Activated CD4-positive, alpha-beta T cell treated with anti-CD3 and anti-CD28 coated beads for 48 hours (primary cell): Measurements from ENCODE around the gene CFAP97D1.
"Not testable (repeated sequence)": the region's sequence is repeated elsewhere in the genome, so short reads cannot be mapped to it uniquely, and the experiment has no call there.

Source experiments
- DNase-seq: peaks from one replicate; pipeline ENCODE4 v3.0.0-alpha.2; 2020

The CFAP97D1 gene

DNA sequence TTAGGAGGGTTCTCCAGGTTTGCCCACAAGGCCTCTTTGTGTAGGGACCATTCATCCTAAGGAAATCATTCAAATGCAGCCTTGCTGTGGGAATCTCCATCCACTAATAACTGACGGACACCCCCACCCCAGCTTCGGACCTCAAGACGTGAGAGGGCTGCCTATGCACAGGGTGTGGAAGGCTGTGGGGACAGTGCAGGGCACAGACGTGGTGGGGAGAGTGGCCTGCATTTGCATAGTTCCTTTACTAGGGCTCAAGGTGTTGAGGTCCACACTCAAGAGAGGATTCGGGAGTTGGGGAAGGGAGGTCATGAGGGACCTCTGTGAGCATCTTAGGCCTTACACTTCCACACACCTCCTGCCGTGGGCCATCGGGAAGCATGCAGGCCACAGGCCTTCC, 11.3 kb upstream of the CFAP97D1 start:
- no peak for DNase-seq

DNA sequence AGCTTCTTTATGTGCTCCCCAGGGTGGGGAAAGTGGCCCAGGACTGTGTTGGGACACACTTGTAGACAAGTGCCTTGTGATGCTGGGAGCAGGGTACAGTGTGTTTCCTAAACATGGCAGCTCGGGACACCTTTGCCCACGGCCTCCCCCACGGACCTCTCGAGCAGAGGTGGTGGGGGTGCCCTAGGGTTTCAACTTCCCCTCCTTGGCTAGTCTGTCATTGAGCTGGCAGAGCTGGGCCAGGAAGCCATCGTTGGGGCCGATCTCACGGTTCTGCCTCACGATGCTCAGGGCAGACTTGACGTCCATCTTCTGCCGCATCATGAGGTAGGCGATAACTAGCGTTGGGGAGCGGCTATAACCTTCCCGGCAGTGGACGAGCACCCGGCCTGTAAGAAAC, 10.8 kb upstream of the CFAP97D1 start:
- DNase-seq = no peak

DNA sequence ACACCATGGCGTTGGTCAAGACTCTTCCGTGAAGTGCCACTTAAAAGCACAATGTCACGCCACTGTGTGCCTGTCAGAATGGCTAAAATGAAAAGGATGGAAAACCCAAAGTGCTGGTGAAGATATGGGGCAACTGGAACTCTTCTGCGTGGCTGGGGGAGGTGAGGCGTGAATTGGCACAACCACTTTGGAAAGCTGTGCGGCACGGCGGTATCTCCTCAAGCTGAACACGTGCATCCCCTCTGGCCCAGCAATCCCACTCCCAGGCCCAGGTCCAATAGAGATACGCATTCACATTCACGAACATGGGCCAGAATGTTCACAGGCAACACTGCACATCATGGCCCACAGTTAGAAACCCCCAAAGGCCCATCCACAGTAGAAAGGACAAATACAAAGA, 10.4 kb upstream of the CFAP97D1 start:
- no peak for DNase-seq

DNA sequence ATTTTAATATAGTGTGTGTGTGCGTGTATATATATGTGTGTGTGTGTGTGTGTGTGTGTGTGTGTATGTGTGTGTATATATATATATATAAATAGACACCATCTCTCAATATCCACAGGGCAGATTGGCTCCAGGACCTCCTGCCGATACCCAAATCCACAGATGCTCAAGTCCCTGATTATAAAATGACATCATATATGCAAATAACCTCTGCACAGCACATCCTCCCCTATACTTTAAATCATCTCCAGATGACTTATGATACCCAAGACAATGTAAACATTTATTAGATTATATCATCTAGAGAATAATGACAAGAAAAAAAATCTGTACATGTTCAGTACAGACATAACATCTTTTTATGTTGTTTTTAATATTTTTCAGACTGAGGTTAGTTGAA, 9.3 kb upstream of the CFAP97D1 start:
- DNase-seq = no peak

DNA sequence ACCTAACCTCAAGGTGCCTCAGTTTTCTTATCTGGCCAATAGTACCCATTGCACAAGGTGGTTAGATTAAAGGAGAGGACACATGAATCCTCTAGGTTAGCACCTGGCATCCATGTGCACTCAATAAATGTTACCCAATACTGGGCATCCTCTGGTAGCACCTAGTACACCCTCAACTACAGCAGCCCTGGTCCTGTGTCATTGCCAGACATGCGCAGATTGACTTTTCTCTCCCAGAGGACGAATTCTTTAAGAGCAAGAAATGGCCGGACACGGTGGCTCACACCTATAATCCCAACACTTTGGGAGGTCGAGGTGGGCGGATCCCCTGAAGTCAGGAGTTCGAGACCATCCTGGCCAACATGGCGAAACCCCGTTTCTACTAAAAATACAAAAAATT, 8.8 kb upstream of the CFAP97D1 start:
- no peak for DNase-seq

DNA sequence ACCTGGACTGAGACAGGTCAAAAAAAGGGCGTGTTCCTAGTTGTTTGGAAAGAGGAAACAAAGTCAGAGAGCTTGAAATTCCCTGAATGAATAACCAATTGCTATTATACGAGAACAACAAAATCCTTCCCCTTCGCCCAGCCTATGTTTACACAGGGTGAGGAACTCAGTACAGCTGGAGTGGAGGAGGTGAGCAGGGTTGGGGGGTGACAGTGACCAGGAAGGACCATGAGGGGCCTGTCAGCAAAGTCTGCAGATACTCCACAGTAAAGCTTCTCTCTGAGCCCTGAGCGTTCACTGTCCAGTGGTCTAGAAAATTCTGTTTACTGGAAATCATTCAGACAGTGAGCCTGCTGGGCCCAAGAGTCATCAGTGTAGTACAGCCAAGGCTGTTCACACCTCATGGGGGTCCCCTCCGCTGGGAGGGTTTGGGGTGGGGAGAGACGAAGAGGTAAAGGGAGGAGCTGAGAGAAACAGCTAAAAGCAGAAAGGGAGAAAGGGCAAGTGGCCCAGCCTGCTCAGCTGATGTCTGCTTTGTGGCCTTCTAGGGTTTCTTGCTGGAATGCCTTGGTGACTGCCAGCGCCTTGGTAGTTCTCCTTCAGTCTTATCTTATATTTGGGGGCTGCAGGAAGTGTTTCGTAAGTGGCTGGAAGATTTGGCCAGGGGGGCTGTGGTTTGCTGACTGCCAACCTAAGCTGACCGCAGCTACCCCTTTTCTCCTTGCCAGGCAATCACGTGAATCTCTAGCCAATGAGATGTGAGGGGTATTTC, 7.2 kb upstream of the CFAP97D1 start:
- no peak for DNase-seq

DNA sequence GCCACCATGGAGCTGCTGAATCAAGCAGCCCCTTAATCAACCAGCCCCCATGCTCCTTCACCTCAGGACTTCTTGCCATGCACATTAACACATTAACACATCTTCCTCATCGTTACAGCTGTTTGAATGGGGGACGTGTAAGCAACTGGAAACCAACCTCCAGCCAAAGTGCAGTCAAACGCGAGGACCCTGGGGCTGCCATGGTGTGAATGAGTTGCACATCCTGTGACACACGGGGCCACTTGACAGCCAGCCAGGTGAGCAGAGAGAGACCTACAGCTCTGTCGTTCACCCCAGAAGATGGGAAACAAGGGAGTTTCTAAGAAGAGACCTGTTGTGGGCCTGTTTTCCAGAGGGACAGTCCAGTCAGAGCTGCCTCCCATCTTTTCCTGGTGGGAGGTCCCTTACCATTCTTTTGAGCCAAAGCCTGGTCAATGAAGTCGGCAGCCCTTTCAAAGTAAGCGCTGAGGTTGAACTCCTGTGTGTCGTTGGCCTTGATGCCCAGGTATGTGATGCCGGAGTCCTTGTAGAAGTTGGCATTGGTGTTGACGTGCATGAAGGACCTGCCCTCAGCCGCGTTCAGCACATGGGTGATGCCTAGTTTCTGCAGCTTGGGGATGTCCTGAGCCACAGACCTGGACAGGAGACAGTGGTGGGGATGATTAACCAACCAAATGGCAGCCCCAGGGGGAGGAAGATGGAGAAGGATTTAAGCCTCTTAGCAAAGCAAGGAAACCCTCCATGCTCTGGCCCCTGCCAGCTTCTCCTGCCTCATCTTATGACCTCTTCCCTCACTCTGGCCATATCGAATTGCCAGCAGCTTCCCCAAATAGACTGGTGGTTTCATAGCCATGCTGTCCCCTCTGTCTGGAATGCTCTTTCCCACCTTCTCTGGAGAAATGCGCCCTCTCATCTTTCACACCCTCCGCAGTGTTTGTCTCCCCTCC, 5.7 kb upstream of the CFAP97D1 start:
- DNase-seq = no peak

DNA sequence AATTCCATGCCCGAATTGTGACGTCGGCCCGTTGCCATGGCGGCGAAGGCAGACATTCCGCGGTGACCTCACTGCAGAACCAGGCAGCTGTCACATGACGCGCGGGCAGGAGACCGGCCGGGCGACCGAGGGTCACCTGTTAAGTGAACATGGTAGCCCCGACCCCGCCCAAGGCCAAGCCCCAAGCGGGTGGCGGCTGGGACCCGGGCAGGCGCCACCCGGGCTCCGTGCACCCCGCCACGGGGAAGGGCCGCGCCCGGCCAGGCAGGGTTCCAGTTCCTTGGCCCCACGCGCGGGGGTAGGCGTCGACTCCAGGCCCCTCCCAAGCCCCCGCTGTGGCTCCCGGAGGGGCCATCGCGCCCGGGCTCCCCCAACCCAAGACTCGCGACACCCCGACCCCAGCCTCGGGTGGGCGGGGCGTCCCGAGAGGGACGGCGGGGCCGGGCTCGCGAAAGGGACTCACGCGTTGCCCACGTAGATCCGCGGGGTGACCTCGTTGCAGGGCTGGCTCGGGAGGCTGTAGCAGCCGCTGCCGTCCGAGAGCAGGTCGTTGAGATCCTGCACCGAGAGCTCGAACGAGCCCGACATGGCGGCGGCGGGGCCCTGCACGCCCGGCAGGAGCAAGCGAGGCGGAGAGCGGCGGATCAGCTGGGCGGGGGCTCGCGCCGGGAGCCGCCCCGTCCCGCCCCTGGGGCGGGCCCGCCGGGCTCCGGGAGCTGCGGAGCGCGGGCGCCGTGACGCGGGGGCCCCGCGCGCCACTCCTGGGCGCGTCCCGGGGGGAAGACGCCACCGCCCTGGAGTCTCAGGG, 1.7 kb upstream of the CFAP97D1 start, which contains the start of gene DUSP3:
TSS of gene DUSP3 (minus strand) at position 641 of the 808 bp plus-strand sequence. CDS start at position 588, 53 bp downstream.
- peak; percentile 77 for DNase-seq

DNA sequence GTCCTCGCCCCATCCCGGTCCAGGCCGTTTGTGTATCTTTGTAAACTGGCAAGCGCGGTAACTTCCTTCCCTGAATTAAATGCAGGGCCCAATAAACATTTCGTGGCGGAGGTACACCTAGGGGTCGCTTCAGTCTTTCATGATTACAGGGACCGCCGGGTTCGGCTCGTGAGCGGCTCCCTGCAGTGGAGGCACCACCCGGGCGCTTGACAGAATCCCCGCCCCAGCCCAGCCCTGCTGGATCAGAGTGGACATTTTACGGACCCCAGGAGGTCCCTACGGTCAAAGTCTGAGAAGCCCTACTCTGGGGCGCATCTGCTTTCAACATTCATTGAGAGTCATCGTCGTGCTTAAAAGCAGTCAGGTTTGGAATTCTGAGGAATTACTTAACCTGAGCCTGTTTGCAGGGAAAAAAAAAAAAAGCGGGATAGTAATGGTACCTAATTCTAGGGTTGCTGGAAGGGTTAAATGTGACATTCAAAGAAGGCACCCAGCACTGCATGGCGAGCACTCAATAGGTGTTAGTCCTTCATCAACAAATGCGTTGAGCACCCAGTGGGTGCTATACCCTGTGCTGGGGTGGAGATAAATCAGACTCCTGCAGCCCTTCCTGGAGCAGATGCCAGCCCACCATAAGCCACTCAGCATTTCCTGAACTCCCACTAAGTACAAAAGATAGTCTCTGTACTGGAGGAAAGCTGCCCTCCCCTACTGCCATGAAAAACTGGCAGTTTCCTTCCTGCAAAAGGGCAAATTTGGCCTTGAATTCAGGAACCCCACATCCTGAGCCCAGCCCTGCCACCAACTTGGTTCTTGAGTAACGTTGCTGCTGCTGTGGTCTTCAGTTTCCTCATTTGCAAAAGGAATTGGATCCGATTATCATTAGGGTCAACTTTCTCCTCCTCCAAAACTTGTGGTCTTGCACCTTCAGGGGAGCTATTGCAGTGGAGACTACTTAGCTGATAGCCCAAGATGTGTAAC, 800 bp upstream of the CFAP97D1 start:
- no peak for DNase-seq

DNA sequence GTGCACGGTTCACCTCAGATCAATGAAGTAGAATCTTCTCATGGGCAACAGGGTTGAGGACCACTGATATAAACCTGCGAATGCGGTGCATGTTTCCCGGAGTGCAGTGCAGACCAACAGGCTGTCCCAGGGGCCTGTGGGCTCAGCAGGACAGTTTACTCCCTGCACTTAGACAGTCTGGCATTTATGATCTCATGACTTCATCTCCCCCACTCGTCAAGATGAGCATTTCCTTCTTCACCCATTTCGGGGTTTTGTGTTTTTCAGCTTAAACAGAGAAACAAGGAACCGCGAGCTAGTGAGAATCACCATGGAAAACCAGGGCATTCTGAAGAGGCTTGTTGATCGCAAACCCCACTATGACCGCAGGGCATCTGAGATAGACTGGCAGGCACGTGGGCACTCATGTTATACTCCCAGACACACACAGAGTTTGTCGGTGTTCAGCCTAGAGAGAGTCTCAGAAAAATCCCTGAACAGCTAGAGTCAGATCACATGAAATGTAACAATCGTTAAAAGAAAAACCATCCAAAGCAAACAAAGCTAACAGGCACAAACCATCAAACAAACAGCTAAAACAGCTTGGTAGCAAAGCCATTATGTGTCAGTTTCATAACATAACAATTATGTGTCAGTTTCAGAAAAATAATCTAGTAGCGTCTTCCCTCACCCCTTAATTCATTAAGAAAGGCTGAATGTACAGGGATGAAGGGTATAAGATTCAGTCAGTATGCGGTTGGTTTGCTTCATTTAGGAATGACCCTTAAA, 2.9 kb downstream of the CFAP97D1 start:
- no peak for DNase-seq

DNA sequence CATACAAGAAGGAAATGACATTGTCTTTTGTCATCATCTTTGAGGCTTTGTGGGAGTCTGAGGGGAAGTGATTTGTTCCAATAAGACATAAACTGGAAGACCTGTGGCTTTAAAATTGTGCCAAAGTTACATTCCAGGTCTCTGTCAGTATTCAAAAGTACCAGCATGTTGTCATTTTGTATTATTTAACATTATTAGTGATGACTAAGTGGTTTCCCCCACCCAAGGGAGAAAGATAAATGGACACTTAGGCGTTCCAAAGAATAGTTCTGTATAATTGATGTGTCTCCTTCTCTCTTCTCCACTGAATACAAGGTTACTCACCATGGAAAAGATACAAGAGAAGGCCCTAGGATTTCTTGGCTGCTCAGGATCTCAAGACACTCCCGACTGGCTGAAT, 3.8 kb downstream of the CFAP97D1 start:
- DNase-seq = no peak

DNA sequence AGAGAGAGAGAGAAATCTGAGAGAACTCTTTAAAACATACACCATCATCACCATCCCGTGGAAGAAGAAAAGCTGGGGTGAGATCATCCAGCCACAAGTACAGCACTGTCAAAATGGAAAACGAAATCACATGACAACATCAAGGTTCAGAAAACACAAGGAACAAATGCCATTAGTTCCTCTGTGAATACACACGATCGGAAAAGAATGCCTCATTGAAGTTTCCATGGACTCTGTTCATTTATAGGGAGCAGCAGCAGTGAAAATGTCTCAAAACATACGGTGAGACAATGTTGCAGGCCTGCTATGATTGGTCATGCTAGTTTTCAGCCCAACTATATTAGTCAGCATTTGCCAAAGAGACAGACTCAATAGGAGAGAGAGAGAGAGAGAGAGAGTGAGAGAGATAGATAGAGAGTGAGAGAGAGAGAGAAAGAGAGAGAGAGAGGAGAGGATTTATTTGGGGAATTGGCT, 4.4 kb downstream of the CFAP97D1 start:
- DNase-seq = no peak

DNA sequence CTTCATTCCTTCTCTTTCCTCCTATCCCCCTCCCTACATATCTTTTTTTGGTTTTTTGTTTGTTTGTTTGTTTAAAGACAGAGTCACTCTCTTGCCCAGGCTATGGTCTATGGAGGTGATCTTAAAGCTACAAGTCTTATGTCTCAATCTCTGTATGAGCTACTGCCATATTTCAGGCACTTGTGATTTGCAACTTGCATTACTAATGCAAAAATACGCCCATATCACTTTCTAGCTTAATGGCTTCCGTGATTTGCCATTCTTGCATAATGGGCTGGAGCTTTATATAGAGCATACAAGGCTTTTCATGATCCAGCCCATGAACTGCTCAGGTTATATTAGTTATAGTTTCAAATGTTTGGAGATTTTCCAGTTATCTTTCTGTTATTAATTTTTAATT, 7.5 kb downstream of the CFAP97D1 start:
- DNase-seq = no peak

DNA sequence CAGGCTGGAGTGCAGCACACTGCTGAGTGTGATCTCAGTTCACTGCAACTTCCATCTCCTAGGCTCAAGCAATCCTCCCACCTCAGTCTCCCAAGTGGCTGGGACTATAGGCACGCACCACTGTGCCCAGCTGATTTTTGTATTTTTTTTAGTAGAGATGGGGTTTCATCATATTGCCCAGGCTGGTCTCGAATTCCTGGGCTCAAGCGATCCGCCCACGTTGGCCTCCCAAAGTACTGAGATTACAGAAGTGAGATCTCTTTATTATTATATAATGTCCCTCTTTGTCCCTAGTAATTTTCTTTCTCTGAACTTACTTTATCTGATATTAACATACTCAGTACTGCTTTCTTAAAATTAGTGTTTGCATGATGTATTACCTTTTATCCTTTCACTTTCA, 8.3 kb downstream of the CFAP97D1 start:
- DNase-seq = no peak

DNA sequence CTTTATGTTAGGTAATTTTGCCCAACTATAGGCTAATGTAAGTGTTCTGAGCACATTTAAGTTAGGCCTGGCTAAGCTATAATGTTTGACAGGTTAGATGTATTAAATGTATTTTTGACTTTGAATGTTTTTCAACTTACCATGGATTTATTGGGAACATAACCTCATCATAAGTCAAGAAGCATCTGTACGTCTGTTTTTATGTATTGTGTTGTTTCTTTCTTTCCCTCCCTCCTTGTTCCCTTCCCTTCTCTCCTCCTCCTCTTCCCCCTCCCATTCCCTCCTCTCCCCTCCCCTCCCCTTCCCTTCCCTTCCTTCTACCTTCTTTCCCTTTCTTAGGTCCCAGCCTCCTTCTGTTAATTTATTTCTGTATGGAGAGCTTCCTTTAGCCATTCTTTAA, 9.2 kb downstream of the CFAP97D1 start:
- DNase-seq = no peak

DNA sequence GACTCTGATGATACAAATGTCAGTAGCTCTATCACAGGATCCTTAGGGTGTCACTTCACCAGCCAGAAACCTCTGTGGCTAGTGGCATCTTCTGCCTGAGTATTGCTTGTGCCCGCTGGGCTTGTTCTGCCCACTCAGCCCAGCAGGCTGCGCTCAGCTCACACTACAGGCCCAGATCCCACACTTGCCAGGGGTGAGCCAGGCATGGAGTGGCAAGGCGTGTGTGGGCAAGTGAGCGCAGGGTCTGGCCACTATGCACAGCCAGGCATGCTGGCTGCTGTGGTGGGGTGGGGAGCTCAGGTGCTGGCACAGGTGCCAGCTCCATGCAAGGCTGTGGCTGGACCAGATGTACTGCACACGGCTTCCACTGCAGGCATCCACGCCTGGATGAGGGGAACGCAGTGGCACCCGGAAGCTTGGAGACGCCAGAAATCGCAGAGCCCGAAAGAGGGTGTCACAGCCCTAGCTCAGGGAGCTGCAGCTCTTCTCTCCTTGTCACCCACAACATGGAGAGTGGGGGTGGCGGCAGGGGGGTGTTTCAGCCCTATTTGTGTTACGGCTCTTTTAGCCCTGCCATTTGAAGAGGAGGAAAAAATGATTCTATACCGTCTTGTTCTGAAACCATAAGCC, 10.2 kb downstream of the CFAP97D1 start:
- DNase-seq = no peak

DNA sequence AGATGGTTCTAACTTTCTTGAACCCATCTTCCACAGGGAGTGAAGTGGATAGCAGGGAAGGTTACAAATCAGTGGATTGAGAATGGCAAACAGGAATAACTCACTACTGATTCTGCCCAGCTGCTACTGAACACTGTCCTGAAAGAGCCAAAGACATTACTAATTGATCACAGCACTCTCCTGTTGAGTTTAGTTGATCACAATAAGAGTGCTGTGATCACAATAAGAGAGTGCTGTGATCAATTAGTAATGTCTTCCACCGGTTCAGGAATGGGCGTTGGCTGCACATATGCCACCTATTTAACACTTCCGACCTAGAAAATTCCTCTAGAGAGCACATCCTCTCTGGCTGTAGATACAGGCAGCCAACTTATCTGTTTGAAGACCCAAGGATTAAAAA, 11.4 kb downstream of the CFAP97D1 start:
- DNase-seq = no peak

DNA sequence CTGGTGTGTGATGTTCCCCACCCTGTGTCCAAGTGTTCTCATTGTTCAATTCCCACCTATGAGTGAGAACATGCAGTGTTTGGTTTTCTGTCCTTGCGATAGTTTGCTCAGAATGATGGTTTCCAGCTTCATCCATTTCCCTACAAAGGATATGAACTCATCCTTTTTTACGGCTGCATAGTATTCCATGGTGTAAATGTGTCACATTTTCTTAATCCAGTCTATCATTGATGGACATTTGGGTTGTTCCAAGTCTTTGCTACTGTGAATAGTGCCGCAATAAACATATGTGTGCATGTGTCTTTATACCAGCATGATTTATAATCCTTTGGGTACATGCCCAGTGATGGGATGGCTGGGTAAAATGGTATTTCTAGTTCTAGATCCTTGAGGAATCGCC, 12.4 kb downstream of the CFAP97D1 start:
- DNase-seq = not testable (repeated sequence)

DNA sequence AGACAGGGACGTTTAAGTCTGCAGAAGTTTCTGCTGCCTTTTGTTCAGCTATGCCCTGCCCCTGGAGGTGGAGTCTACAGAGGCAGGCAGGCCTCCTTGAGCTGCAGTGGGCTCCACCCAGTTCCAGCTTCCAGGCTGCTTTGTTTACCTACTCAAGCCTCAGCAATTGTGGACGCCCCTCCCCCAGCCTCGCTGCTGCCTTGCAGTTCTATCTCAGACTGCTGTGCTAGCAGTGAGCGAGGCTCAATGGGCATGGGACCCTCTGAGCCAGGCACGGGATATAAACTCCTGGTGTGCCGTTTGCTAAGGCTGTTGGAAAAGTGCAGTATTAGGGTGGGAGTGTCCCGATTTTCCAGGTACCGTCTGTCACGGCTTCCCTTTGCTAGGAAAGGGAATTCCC, 17.8 kb downstream of the CFAP97D1 start:
- DNase-seq = not testable (repeated sequence)

DNA sequence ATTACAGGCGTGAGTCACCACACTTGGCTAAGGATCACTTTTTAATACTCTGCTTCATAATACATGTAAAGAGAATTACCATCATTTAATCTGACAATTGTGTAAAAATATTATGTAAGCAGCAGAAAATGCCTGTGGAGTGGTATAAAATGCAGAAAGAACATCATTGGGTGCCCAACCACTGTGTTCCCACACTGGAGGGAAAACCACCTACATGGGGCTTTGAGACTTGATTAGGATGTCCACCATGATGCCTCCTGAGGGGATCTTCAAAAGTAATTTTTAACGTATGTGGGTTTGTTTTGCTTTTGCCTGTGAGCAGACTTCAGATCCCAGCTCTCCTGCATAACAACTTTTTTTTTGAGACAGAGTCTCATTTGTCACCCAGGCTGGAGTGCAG, 18.8 kb downstream of the CFAP97D1 start:
- DNase-seq = no peak
